ENCODE measurements around the gene AKTIP.

- TF ChIP-seq POLR2A (IDR thresholded peaks at IDR 0.05; ENCODE audit: low read depth, low read length) (no peak), POLR2AphosphoS5 (IDR thresholded peaks at IDR 0.05; ENCODE audit: low read depth, low read length) (no peak)
Observed at GRCh38 chr16:53504665-53505064, 1.7 kb upstream of the AKTIP start.
